ENCODE measurements around the gene LRRC74A. TPM values are rescaled to one million over a fixed set of nuclear protein-coding genes. Genes with fewer than 3 reads are reported as not detected.

LRRC74A gene
- total and polyA plus RNA-seq, 9 of the 15 experiments (the other 6 are each of a cell fraction or from before 2014, with no cell fraction given), result not detected

- no peak overlapping the region for H2AFZ ChIP-seq (ENCODE audit: low read depth, low read length)
- ChIA-PET POLR2A (no interaction called here), CTCF (ENCODE audit: low intra/inter-chr PET ratio) (no interaction called here)
- no peak overlapping the region for H3K4me2 ChIP-seq (ENCODE audit: insufficient read depth, low read length)
- H3K27me3 ChIP-seq (ENCODE audit: control insufficient read depth in 2 of 2, insufficient read depth in 2 of 2, low read length in 2 of 2), result peaks cover 3 to 51% of the 10 kb centered on the region in 2 experiments; a peak in 4 of 5 replicates
- intact Hi-C loops (cut with micrococcal nuclease) (no loop called here), in situ Hi-C loops (cut with MboI) (no loop called here)
- H3K4me3 ChIP-seq, result no peak overlapping the region
- H4K20me1 ChIP-seq (replicated peaks; ENCODE audit: control insufficient read depth, insufficient read depth, low read length), result no peaks in the 10 kb centered on the region
- H3K9me1 ChIP-seq (ENCODE audit: control insufficient read depth, insufficient read depth, low read length), result no peaks in the 10 kb centered on the region
- WGBS (ENCODE audit: insufficient coverage, low coverage, missing lambda C conversion rate), result 0% methylated on average over 6 of the region's 7 CpGs
- peak; percentile 38 to 81 (median 45); a peak in 5 of 6 replicates for TF ChIP-seq CTCF (IDR thresholded peaks at IDR 0.05 in 2 of 3, conservative IDR thresholded peaks at IDR 0.05 in 1 of 3; ENCODE audit: insufficient read depth in 2 of 3, low read depth in 1 of 3, low read length in 3 of 3)
- no peak for TF ChIP-seq U2AF1 (optimal IDR thresholded peaks at IDR 0.05; ENCODE audit: low read depth, low read length)
- peak; percentile 32; the same call in 1 of the 2 replicates for TF ChIP-seq RFX1 (IDR thresholded peaks at IDR 0.05)
- no peak for TF ChIP-seq HNRNPH1 (optimal IDR thresholded peaks at IDR 0.05; ENCODE audit: low read depth, low read length)
- TF ChIP-seq KLF16 (IDR thresholded peaks at IDR 0.05), result no peak
- H3K36me3 ChIP-seq (ENCODE audit: control insufficient read depth, insufficient read depth, low read length), result no peaks in the 10 kb centered on the region
- FAIRE-seq, result no peak
- DNase-seq (ENCODE audit: extremely low read depth in 1 of 4, low spot score in 3 of 4), result peak in 1 of 4 experiments; percentile 17
- BruUV-seq (replicated peaks), result no TSS peak
- no peaks in the 10 kb centered on the region for H3K79me2 ChIP-seq (ENCODE audit: control insufficient read depth, insufficient read depth, low read length)
- no peak overlapping the region for H3K27ac ChIP-seq (ENCODE audit: extremely low read depth, low read depth, low read length)
- ATAC-seq, result peak; percentile 47; the same call in 2 of the 3 replicates
- no peaks in the 10 kb centered on the region for H3K9me3 ChIP-seq (replicated peaks; ENCODE audit: control insufficient read depth, insufficient read depth, low read depth, low read length)
- H3K4me1 ChIP-seq (replicated peaks in 1 of 2; ENCODE audit: control insufficient read depth in 2 of 2, insufficient read depth in 2 of 2, low read length in 2 of 2), result peaks cover 0 to 9% of the 10 kb centered on the region in 2 experiments; a peak in 2 of 5 replicates
- no peak overlapping the region for H3K9ac ChIP-seq (ENCODE audit: insufficient read depth in 1 of 2, low read depth in 2 of 2, low read length in 2 of 2)
Observed at GRCh38 chr14:76870166-76870565, 44.0 kb downstream of the LRRC74A start.

Measured in K562 (cell line).